ENCODE measurements around the gene UTP15. TPM values are rescaled to one million over a fixed set of nuclear protein-coding genes. Genes with fewer than 3 reads are reported as not detected.

UTP15 gene
- total RNA-seq, 1 donor from 2014 or later: 22.7 TPM

DNA sequence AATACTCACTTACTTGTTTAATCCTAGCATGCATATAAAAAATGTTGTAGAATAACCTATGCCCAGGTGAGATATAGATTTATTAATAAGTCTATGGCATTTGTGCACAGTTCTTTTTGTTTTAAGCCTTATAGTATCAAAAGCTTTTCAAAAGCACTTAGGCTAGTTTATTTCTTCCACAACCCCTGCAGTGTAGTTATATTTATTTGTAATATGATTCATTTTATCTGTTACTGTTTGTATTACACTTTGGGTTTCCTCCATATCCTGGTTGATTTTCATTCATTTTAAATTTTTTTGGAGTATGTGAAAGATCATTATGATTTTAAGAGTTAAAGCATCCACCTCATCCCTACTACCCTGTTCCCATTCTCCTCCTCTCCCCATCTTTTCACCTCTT lies 41.7 kb downstream of the UTP15 start:
- Mint-ChIP-seq H3K4me3 (no peak overlapping the region), H3K27ac (no peak overlapping the region), H3K27me3 (no peaks in the 10 kb centered on the region), H3K36me3 (no peaks in the 10 kb centered on the region), H3K4me1 (ENCODE audit: unreplicated experiment) (no peaks in the 10 kb centered on the region), H3K9me3 (no peaks in the 10 kb centered on the region)
- DNase-seq (ENCODE audit: extremely low spot score, unreplicated experiment): no peak
- TF ChIP-seq, protein P1, sequence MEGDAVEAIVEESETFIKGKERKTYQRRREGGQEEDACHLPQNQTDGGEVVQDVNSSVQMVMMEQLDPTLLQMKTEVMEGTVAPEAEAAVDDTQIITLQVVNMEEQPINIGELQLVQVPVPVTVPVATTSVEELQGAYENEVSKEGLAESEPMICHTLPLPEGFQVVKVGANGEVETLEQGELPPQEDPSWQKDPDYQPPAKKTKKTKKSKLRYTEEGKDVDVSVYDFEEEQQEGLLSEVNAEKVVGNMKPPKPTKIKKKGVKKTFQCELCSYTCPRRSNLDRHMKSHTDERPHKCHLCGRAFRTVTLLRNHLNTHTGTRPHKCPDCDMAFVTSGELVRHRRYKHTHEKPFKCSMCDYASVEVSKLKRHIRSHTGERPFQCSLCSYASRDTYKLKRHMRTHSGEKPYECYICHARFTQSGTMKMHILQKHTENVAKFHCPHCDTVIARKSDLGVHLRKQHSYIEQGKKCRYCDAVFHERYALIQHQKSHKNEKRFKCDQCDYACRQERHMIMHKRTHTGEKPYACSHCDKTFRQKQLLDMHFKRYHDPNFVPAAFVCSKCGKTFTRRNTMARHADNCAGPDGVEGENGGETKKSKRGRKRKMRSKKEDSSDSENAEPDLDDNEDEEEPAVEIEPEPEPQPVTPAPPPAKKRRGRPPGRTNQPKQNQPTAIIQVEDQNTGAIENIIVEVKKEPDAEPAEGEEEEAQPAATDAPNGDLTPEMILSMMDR (conservative IDR thresholded peaks at IDR 0.05): no peak

DNA sequence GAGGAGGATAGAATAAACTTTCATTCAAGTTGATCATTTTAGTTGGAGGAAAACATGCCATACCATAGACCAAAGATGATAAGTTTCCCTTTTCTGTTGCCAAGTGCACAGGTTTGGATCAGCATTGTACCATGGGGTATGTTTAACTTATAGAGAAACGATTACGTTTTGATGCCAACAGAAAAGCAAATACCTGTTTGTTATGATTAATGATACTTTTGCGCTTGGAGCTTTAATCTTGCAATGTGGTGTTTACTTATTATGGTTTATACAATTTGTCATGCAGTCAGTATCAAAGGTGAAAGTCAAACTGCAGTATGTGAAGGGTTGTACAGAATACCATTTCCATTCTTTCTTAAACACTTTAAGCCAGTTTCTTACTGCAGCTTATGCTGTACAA lies 47.3 kb downstream of the UTP15 start:
- Mint-ChIP-seq H3K27me3 (peaks cover 3% of the 10 kb centered on the region), H3K36me3 (no peaks in the 10 kb centered on the region), H3K4me3 (no peak overlapping the region), H3K27ac (no peak overlapping the region), H3K9me3 (peaks cover 6% of the 10 kb centered on the region), H3K4me1 (ENCODE audit: unreplicated experiment) (no peaks in the 10 kb centered on the region)
- DNase-seq (ENCODE audit: extremely low spot score, unreplicated experiment): no peak
- TF ChIP-seq, protein P1 (conservative IDR thresholded peaks at IDR 0.05): no peak

DNA sequence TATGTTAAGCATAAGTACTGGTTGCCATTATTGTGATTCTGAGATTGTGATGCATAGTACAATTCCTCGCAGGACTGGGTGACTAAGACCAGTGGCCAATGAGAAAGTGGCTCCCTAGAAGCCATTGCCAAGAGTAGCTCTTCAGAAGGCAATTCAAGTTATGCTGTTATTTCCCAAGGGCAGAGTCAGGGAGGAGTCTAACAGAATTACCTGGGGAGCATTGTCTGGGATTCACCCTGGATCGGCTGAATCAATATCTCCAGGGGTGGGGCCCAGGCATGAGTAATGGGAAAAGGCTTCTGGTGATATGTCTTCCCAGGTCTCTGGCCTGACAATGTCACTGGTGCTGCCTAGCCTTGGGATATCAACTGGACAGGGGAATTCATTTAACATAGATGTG lies 49.5 kb downstream of the UTP15 start:
- Mint-ChIP-seq H3K9me3 (peaks cover 6% of the 10 kb centered on the region), H3K4me3 (no peak overlapping the region), H3K36me3 (no peaks in the 10 kb centered on the region), H3K4me1 (ENCODE audit: unreplicated experiment) (peaks cover 2% of the 10 kb centered on the region), H3K27ac (no peak overlapping the region), H3K27me3 (peaks cover 3% of the 10 kb centered on the region)
- DNase-seq (ENCODE audit: extremely low spot score, unreplicated experiment): no peak
- TF ChIP-seq, protein P1 (conservative IDR thresholded peaks at IDR 0.05): no peak

DNA sequence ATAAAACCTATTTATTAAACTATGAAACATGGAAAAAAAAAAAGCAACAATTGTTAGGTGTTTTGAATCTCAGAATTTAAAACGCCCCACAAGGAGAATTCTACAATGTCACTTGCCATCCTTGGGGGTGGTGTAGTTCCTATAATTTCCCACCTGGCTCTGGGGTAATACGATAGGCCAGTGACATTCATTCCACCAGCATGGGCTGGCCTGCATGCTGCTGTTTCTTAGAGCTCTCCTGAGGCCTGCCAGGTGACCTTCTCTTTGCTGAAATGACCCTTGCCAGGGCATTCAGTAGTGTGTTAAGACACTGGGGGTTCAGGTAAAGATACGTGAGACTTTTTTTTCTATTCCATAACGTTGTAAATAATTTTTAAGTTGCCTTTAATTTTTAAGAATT lies 50.4 kb downstream of the UTP15 start:
- H3K27me3 Mint-ChIP-seq: peaks cover 3% of the 10 kb centered on the region
- H3K4me1 Mint-ChIP-seq (ENCODE audit: unreplicated experiment): peaks cover 8% of the 10 kb centered on the region
- no peak for DNase-seq (ENCODE audit: extremely low spot score, unreplicated experiment)
- TF ChIP-seq, protein P1 (conservative IDR thresholded peaks at IDR 0.05): no peak
- no peak overlapping the region for H3K27ac Mint-ChIP-seq
- no peaks in the 10 kb centered on the region for H3K36me3 Mint-ChIP-seq
- no peak overlapping the region for H3K4me3 Mint-ChIP-seq
- H3K9me3 Mint-ChIP-seq: peaks cover 6% of the 10 kb centered on the region

DNA sequence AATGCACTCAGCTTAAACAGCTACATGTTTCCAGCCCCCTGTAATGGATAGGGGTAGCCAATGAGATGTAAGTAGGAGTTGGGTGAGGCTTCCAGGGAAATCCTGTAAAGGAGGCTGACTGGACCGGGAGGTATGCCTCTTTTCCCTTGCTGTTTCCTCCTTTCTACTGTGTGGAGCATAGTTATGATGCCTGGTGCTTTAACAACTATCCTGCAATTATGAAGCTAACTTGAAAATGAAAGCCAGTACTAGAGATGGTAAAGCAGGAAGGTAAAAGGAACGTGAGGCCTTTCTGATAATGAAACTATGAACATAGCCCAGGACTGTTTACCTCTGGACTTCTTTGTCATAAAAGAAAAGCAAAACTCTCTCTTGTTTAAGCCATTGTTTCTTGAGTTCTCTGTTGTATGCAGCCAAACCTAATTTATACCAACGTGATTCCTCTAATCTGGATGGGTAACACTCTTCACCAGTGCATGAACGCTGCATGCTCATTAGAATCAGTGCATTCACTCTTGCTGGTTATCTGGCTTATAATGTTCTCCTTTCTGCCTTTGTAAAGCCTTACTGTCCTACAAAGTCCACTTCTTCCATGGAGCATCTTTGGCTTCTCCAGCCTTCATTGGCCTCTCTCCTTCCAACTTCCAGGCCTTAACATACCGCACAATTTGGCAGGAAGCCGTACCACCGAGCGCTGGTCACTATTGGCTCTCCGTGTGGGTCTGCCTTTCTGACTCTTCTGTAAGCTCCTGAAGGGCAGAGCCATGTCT lies 52.2 kb downstream of the UTP15 start:
- peaks cover 6% of the 10 kb centered on the region for H3K9me3 Mint-ChIP-seq
- TF ChIP-seq, protein P1 (conservative IDR thresholded peaks at IDR 0.05): no peak
- H3K27me3 Mint-ChIP-seq: peaks cover 3% of the 10 kb centered on the region
- no peaks in the 10 kb centered on the region for H3K36me3 Mint-ChIP-seq
- H3K4me1 Mint-ChIP-seq (ENCODE audit: unreplicated experiment): peaks cover 8% of the 10 kb centered on the region
- no peak for DNase-seq (ENCODE audit: extremely low spot score, unreplicated experiment)
- H3K4me3 Mint-ChIP-seq: no peak overlapping the region
- peak overlapping the region; percentile 66 for H3K27ac Mint-ChIP-seq

Measured in type B pancreatic cell (in vitro differentiated cells).